Pancreas (tissue), 10 donors: Measurements from ENCODE around the gene ALDOC. TPM values are rescaled to one million over a fixed set of nuclear protein-coding genes. Genes with fewer than 3 reads are reported as not detected.
A peak's percentile ranks its signal among the peaks of the same experiment; 100 is the strongest.

Source experiments
- ATAC-seq, 4 donors: fragments of 200-7000 bp; cut with Tn5 transposase; one replicate each; pipeline versions ENCODE4 v1.8.0 to v1.9.1; 2020; ENCODE audit warnings: mild to moderate bottlenecking in 4 of 4, moderate library complexity in 4 of 4
- DNase-seq, 6 donors: peaks; one replicate each; pipeline ENCODE4 v3.0.0-alpha.2; 2020
- FAIRE-seq: peaks from 2 replicates; lab custom pipeline; 2012; peaks lifted over from hg19 to GRCh38; lab: Jason Lieb, UNC
- H3K27ac ChIP-seq, 4 donors: fragments of 200-600 bp; sonication (generic); 1 replicate in 3 of 4; 2 replicates in 1 of 4; pipeline versions ENCODE4 v1.5.0 to v1.8.0; 2020
- H3K27me3 ChIP-seq, 4 donors: fragments of 200-600 bp; one replicate each; pipeline ENCODE4 v1.8.0; 2021
- H3K36me3 ChIP-seq, 3 donors: fragments of 200-600 bp; sonication (generic) in 1 of 3; one replicate each; pipeline versions ENCODE4 v1.5.0 to v1.8.0; 2020 to 2021
- H3K4me1 ChIP-seq, 3 donors: fragments of 200-600 bp; one replicate each; pipeline ENCODE4 v1.8.0; 2021
- H3K4me3 ChIP-seq, 4 donors: fragments of 200-600 bp; sonication (generic) in 2 of 4; one replicate each; pipeline versions ENCODE4 v1.5.0 to v1.8.0; 2020 to 2021
- H3K9me3 ChIP-seq, 4 donors: fragments of 200-600 bp; one replicate each; pipeline ENCODE4 v1.8.0; 2021
- CTCF ChIP-seq, 4 donors: fragments of 200-600 bp; sonication (generic) in 3 of 4; IDR thresholded peaks; one replicate each; pipeline versions ENCODE4 v1.5.0 to v1.8.0; 2021; ENCODE audit warnings: antibody characterized with exemption in 4 of 4
- WGBS, 2 donors: extraction: QIAGEN DNeasy Blood & Tissue Kit; methylation state at CpG; one replicate each; pipeline ENCODE4 v1.1.7; 2013; 5-methylcytosine and 5-hydroxymethylcytosine counted together
- intact Hi-C, 3 donors: fragments of 100-400 bp; cut with DNase I; formaldehyde crosslinking; loops; one replicate each; pipeline versions ENCODE4 v1.11.1 to v1.14.2; 2022
- polyA plus RNA-seq, 2 donors: library from polyadenylated mRNA; stranded (reverse); fragments of 200-250 nt; gene quantifications; one replicate each; pipeline ENCODE4 v1.2.3, GENCODE V29; 2013
- total RNA-seq, 6 donors: library from RNA; stranded (reverse); fragmentation: NEBNext Ultra II Directional in 4 of 6; extraction: Animal tissue kit (Norgen Biotek cat#: 25700) in 4 of 6; gene quantifications; one replicate each; pipeline versions ENCODE4 v1.2.1 to v1.2.4, GENCODE V29; 2021 to 2023
- donor health status: healthy with polysubstance abuse.
- donor health status: DM: no; HTN: no; CAD: no; lungs with moderate emphysema.
- donor health status: DM: no; HTN: no; CAD: no.
- donor health status: control.
- donor health status: control.
- donor health status: Bipolar disorder and iron deficiency.
- donor health status: DM: yes; HTN: yes; CAD: no.
- donor health status: DM: no; HTN: no; CAD: no.
- donor health status: DM: no; HTN: no; CAD: no.
- donor health status: DM: yes; HTN: yes; CAD: no.

Gene ALDOC
- total and polyA plus RNA-seq, 8 donors: 0.69 to 8.4 (median 2.3) TPM

- FAIRE-seq (no peak), DNase-seq (peak in 1 of 6 donors; percentile 28), ATAC-seq (peak in 1 of 4 donors; percentile 28)
- intact Hi-C loops: no loop called here
- Histone ChIP-seq H3K27me3 (no peaks in the 10 kb centered on the region), H3K9me3 (no peaks in the 10 kb centered on the region), H3K36me3 (no peaks in the 10 kb centered on the region), H3K27ac (no peak overlapping the region), H3K4me3 (no peak overlapping the region), H3K4me1 (peaks cover 0 to 19% (median 2%) of the 10 kb centered on the region in 3 donors)
- no peak for TF ChIP-seq CTCF (IDR thresholded peaks at IDR 0.05)
- WGBS, 2 donors: 63 to 66% methylated on average over 8 of the region's 8 CpGs
These were observed 50.3 kb downstream of the ALDOC start for GRCh38 chr17:28526381-28526780.

GRCh38 chr17:28524476-28525424, 51.9 kb downstream of the ALDOC start:
- Histone ChIP-seq H3K9me3 (no peaks in the 10 kb centered on the region), H3K27me3 (no peaks in the 10 kb centered on the region), H3K27ac (peak overlapping the region; percentile 8 to 76 (median 40)), H3K4me1 (peaks cover 0 to 19% (median 2%) of the 10 kb centered on the region in 3 donors), H3K4me3 (no peak overlapping the region), H3K36me3 (no peaks in the 10 kb centered on the region)
- no peak for FAIRE-seq
- no peak for TF ChIP-seq CTCF (IDR thresholded peaks at IDR 0.05)
- peak; percentile 77 to 88 (median 82) for ATAC-seq
- WGBS, 2 donors: 85 to 86% methylated on average over 25 of the region's 25 CpGs
- intact Hi-C loops: no loop called here
- DNase-seq: peak in 5 of 6 donors; percentile 50 to 72 (median 65)

- WGBS, 2 donors: 87 to 90% methylated on average over 15 of the region's 15 CpGs
- no peak for FAIRE-seq
- H3K27me3 ChIP-seq: no peaks in the 10 kb centered on the region
These were observed 52.8 kb downstream of the ALDOC start for GRCh38 chr17:28523876-28524275.

GRCh38 chr17:28523186-28523585, 53.5 kb downstream of the ALDOC start:
- 75 to 80% methylated on average over 6 of the region's 6 CpGs for WGBS, 2 donors
- intact Hi-C loops: no loop called here
- no peak for ATAC-seq
- no peaks in the 10 kb centered on the region for H3K36me3 ChIP-seq
- TF ChIP-seq CTCF (IDR thresholded peaks at IDR 0.05): no peak
- H3K27ac ChIP-seq: no peak overlapping the region
- no peaks in the 10 kb centered on the region for H3K9me3 ChIP-seq
- no peak overlapping the region for H3K4me3 ChIP-seq
- DNase-seq: peak in 1 of 6 donors; percentile 53
- H3K4me1 ChIP-seq: peaks cover 0 to 19% (median 2%) of the 10 kb centered on the region in 3 donors
- FAIRE-seq: no peak
- H3K27me3 ChIP-seq: no peaks in the 10 kb centered on the region

More at GRCh38 chr17:28523876-28524275, 52.8 kb downstream of the ALDOC start:
- TF ChIP-seq CTCF (IDR thresholded peaks at IDR 0.05): no peak
- Histone ChIP-seq H3K4me1 (peaks cover 0 to 19% (median 2%) of the 10 kb centered on the region in 3 donors), H3K4me3 (no peak overlapping the region), H3K36me3 (no peaks in the 10 kb centered on the region), H3K27ac (no peak overlapping the region), H3K9me3 (no peaks in the 10 kb centered on the region)
- intact Hi-C loops: no loop called here
- DNase-seq (peak in 1 of 6 donors; percentile 55), ATAC-seq (no peak)

Other genes with a start within 250 kb of the ALDOC start
- 10 to 100 TPM; 42.3 to 52.4 (median 48.0) TPM for gene IFT20, start 241.4 kb downstream of the ALDOC start, total RNA-seq
- gene IFT20, start 241.4 kb downstream of the ALDOC start, polyA plus RNA-seq: 10 to 100 TPM; 65.8 to 79.0 TPM
- 10 to 100 TPM; 20.8 to 56.8 (median 31.8) TPM for gene TNFAIP1, start 241.1 kb downstream of the ALDOC start, total RNA-seq
- gene TNFAIP1, start 241.1 kb downstream of the ALDOC start, polyA plus RNA-seq: 10 to 100 TPM; 11.5 to 16.8 TPM
- 10 to 100 TPM; 40.7 to 51.2 (median 42.5) TPM for gene POLDIP2, start 219.4 kb downstream of the ALDOC start, total RNA-seq
- 10 to 100 TPM; 28.3 to 41.0 TPM for gene POLDIP2, start 219.4 kb downstream of the ALDOC start, polyA plus RNA-seq
- not detected for gene SEBOX, start 211.7 kb downstream of the ALDOC start, total RNA-seq
- gene SEBOX, start 211.7 kb downstream of the ALDOC start, polyA plus RNA-seq: not detected
- 10 to 100 TPM in 2 of 6 donors, 1 to 10 TPM in 4; 5.2 to 21.5 (median 9.5) TPM for gene VTN, start 206.6 kb downstream of the ALDOC start, total RNA-seq
- 10 to 100 TPM; 14.6 to 21.6 TPM for gene VTN, start 206.6 kb downstream of the ALDOC start, polyA plus RNA-seq
- 10 to 100 TPM; 14.2 to 22.1 (median 17.4) TPM for gene SARM1, start 205.2 kb downstream of the ALDOC start, total RNA-seq
- 10 to 100 TPM; 15.7 to 19.0 TPM for gene SARM1, start 205.2 kb downstream of the ALDOC start, polyA plus RNA-seq
- 10 to 100 TPM in 1 of 6 donors, 1 to 10 TPM in 5; 6.0 to 13.8 (median 7.4) TPM for gene SLC46A1, start 170.7 kb downstream of the ALDOC start, total RNA-seq
- gene SLC46A1, start 170.7 kb downstream of the ALDOC start, polyA plus RNA-seq: 1 to 10 TPM; 5.8 to 7.8 TPM
- gene SLC13A2, start 103.3 kb downstream of the ALDOC start, total RNA-seq: under 1 TPM in 3 of 6 donors, not detected in 3; 0.04 to 0.42 (median 0.06) TPM
- gene SLC13A2, start 103.3 kb downstream of the ALDOC start, polyA plus RNA-seq: under 1 TPM in 1 of 2 donors, not detected in 1; 0.09 TPM
- under 1 TPM in 2 of 6 donors, not detected in 4; 0.09 to 0.19 TPM for gene FOXN1, start 70.5 kb downstream of the ALDOC start, total RNA-seq
- gene FOXN1, start 70.5 kb downstream of the ALDOC start, polyA plus RNA-seq: under 1 TPM in 1 of 2 donors, not detected in 1; 0.02 TPM
- gene UNC119, start 24.3 kb downstream of the ALDOC start, total RNA-seq: 10 to 100 TPM in 4 of 6 donors, 1 to 10 TPM in 2; 9.3 to 17.9 (median 11.2) TPM
- 10 to 100 TPM; 18.1 to 31.1 TPM for gene UNC119, start 24.3 kb downstream of the ALDOC start, polyA plus RNA-seq
- 10 to 100 TPM in 5 of 6 donors, 1 to 10 TPM in 1; 9.4 to 26.5 (median 15.9) TPM for gene PIGS, start 5.4 kb downstream of the ALDOC start, total RNA-seq
- gene PIGS, start 5.4 kb downstream of the ALDOC start, polyA plus RNA-seq: 10 to 100 TPM in 1 of 2 donors, 1 to 10 TPM in 1; 9.2 to 24.0 TPM
- gene SPAG5, start 22.1 kb upstream of the ALDOC start, total RNA-seq: 1 to 10 TPM in 5 of 6 donors, under 1 TPM in 1; 0.93 to 2.7 (median 1.7) TPM
- gene SPAG5, start 22.1 kb upstream of the ALDOC start, polyA plus RNA-seq: 1 to 10 TPM; 3.9 to 7.4 TPM
- gene RSKR, start 37.3 kb upstream of the ALDOC start, total RNA-seq: 1 to 10 TPM; 2.2 to 6.1 (median 3.0) TPM
- gene RSKR, start 37.3 kb upstream of the ALDOC start, polyA plus RNA-seq: 1 to 10 TPM; 3.9 to 6.9 TPM
- gene BLTP2, start 68.3 kb upstream of the ALDOC start, total RNA-seq: 10 to 100 TPM; 45.5 to 78.9 (median 55.2) TPM
- gene BLTP2, start 68.3 kb upstream of the ALDOC start, polyA plus RNA-seq: 10 to 100 TPM; 22.4 to 25.4 TPM
- gene SDF2, start 85.0 kb upstream of the ALDOC start, total RNA-seq: 10 to 100 TPM; 13.8 to 32.0 (median 18.7) TPM
- 10 to 100 TPM; 16.6 to 38.6 TPM for gene SDF2, start 85.0 kb upstream of the ALDOC start, polyA plus RNA-seq
- gene SUPT6H, start 85.3 kb upstream of the ALDOC start, total RNA-seq: 10 to 100 TPM; 21.8 to 31.3 (median 26.4) TPM
- 10 to 100 TPM; 41.5 to 49.0 TPM for gene SUPT6H, start 85.3 kb upstream of the ALDOC start, polyA plus RNA-seq
- gene PROCA1, start 135.0 kb upstream of the ALDOC start, total RNA-seq: 1 to 10 TPM in 1 of 6 donors, under 1 TPM in 5; 0.19 to 1.5 (median 0.33) TPM
- 1 to 10 TPM; 2.0 to 3.1 TPM for gene PROCA1, start 135.0 kb upstream of the ALDOC start, polyA plus RNA-seq
- 10 to 100 TPM in 1 of 6 donors, 1 to 10 TPM in 4, under 1 TPM in 1; 0.94 to 10.6 (median 5.3) TPM for gene RAB34, start 141.0 kb upstream of the ALDOC start, total RNA-seq
- 10 to 100 TPM; 11.7 to 17.7 TPM for gene RAB34, start 141.0 kb upstream of the ALDOC start, polyA plus RNA-seq
- 100 to 1,000 TPM; 551 to 988 (median 835) TPM for gene RPL23A, start 143.1 kb upstream of the ALDOC start, total RNA-seq
- 100 to 1,000 TPM; 305 to 640 TPM for gene RPL23A, start 143.1 kb upstream of the ALDOC start, polyA plus RNA-seq
- 1 to 10 TPM; 3.7 to 6.4 (median 4.2) TPM for gene TLCD1, start 149.3 kb upstream of the ALDOC start, total RNA-seq
- 10 to 100 TPM; 10.2 to 10.5 TPM for gene TLCD1, start 149.3 kb upstream of the ALDOC start, polyA plus RNA-seq
- 1 to 10 TPM; 2.5 to 5.8 (median 3.8) TPM for gene NEK8, start 151.9 kb upstream of the ALDOC start, total RNA-seq
- gene NEK8, start 151.9 kb upstream of the ALDOC start, polyA plus RNA-seq: 1 to 10 TPM; 8.4 to 9.7 TPM
- gene TRAF4, start 167.1 kb upstream of the ALDOC start, total RNA-seq: 10 to 100 TPM; 22.6 to 48.2 (median 32.3) TPM
- gene TRAF4, start 167.1 kb upstream of the ALDOC start, polyA plus RNA-seq: 10 to 100 TPM; 41.0 to 43.8 TPM